Type B pancreatic cell (in vitro differentiated cells): ENCODE measurements around the gene KIAA1210. TPM values are rescaled to one million over a fixed set of nuclear protein-coding genes. Genes with fewer than 3 reads are reported as not detected.
"Not testable (repeated sequence)": the region's sequence is repeated elsewhere in the genome, so short reads cannot be mapped to it uniquely, and the experiment has no call there.

Experiments used
- DNase-seq: peaks from one replicate; pipeline ENCODE4 v3.0.0; 2021; ENCODE audit warnings: mixed read lengths; ENCODE audit not compliant: unreplicated experiment; ENCODE audit errors: extremely low spot score
- H3K27ac Mint-ChIP-seq: 2 replicates; pipeline ENCODE4 v1.8.0; 2021; ENCODE audit warnings: mild to moderate bottlenecking, mixed read lengths
- H3K27me3 Mint-ChIP-seq: 2 replicates; pipeline ENCODE4 v1.8.0; 2021; ENCODE audit warnings: mixed read lengths
- H3K36me3 Mint-ChIP-seq: 2 replicates; pipeline ENCODE4 v1.8.0; 2021; ENCODE audit warnings: mixed read lengths
- H3K4me1 Mint-ChIP-seq: one replicate; pipeline ENCODE4 v1.8.0; 2021; ENCODE audit warnings: mixed read lengths; ENCODE audit not compliant: unreplicated experiment
- H3K4me3 Mint-ChIP-seq: 2 replicates; pipeline ENCODE4 v1.8.0; 2021; ENCODE audit warnings: mild to moderate bottlenecking, mixed read lengths
- H3K9me3 Mint-ChIP-seq: 2 replicates; pipeline ENCODE4 v1.8.0; 2021; ENCODE audit warnings: mixed read lengths
- total RNA-seq: library from RNA; stranded (reverse); gene quantifications from 2 replicates; pipeline ENCODE4 v1.2.1, GENCODE V29; 2021; ENCODE audit warnings: low replicate concordance
- TF ChIP-seq, protein P1 (sequence below): fragments of 200-600 bp; sonication (generic); conservative IDR thresholded peaks from 2 replicates; pipeline ENCODE4 v1.5.0; 2021; ENCODE audit warnings: antibody characterized with exemption, mild to moderate bottlenecking

The KIAA1210 gene
- total RNA-seq, 1 donor from 2014 or later = not detected

DNA sequence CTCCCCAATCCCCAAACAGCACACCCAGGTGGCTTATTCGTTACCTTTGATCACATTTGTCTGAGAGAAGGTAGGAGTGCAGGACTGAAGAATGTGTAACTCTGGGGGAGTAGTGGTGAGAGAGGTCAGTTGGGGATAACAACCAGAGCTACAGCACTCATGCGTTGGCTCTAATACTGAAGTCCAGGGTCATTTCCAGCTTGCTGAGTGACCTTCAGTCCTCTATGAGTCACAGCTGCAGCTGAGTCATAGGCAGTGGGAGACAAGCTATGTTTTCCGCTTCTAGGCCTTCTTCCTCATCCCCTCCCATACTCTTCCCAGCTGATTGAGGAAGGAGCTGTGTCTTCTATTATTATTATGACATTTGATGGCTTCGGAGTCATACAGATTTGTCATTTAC is 86.4 kb downstream of the KIAA1210 start:
- DNase-seq = no peak
- no peaks in the 10 kb centered on the region for H3K27me3 Mint-ChIP-seq

DNA sequence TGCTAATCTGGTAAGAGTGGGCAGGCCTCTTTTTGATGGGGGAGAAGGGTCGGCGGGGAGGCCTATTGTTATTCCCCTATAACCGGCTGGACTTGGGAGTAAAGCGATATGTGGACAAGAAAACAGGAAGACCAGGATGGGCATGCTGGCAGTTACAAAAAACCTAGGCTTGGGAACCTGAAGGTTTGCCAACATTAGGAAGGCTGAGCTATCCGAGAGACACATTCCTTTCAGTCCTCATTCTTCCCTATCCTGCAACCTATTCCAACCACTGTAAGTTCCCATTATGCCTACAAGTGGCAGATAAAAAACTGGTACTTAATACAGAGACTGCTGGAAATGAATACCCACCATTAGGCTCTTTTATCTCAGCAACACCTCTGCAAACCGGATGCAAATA is 87.2 kb downstream of the KIAA1210 start:
- no peaks in the 10 kb centered on the region for H3K9me3 Mint-ChIP-seq
- no peak for DNase-seq
- no peak overlapping the region for H3K27ac Mint-ChIP-seq

More for the DNA sequence above, 86.4 kb downstream of the KIAA1210 start:
- Mint-ChIP-seq H3K9me3 (no peaks in the 10 kb centered on the region), H3K27ac (no peak overlapping the region), H3K36me3 (no peaks in the 10 kb centered on the region), H3K4me1 (peaks cover 3% of the 10 kb centered on the region), H3K4me3 (no peak overlapping the region)
- TF ChIP-seq, protein P1, sequence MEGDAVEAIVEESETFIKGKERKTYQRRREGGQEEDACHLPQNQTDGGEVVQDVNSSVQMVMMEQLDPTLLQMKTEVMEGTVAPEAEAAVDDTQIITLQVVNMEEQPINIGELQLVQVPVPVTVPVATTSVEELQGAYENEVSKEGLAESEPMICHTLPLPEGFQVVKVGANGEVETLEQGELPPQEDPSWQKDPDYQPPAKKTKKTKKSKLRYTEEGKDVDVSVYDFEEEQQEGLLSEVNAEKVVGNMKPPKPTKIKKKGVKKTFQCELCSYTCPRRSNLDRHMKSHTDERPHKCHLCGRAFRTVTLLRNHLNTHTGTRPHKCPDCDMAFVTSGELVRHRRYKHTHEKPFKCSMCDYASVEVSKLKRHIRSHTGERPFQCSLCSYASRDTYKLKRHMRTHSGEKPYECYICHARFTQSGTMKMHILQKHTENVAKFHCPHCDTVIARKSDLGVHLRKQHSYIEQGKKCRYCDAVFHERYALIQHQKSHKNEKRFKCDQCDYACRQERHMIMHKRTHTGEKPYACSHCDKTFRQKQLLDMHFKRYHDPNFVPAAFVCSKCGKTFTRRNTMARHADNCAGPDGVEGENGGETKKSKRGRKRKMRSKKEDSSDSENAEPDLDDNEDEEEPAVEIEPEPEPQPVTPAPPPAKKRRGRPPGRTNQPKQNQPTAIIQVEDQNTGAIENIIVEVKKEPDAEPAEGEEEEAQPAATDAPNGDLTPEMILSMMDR = no peak

DNA sequence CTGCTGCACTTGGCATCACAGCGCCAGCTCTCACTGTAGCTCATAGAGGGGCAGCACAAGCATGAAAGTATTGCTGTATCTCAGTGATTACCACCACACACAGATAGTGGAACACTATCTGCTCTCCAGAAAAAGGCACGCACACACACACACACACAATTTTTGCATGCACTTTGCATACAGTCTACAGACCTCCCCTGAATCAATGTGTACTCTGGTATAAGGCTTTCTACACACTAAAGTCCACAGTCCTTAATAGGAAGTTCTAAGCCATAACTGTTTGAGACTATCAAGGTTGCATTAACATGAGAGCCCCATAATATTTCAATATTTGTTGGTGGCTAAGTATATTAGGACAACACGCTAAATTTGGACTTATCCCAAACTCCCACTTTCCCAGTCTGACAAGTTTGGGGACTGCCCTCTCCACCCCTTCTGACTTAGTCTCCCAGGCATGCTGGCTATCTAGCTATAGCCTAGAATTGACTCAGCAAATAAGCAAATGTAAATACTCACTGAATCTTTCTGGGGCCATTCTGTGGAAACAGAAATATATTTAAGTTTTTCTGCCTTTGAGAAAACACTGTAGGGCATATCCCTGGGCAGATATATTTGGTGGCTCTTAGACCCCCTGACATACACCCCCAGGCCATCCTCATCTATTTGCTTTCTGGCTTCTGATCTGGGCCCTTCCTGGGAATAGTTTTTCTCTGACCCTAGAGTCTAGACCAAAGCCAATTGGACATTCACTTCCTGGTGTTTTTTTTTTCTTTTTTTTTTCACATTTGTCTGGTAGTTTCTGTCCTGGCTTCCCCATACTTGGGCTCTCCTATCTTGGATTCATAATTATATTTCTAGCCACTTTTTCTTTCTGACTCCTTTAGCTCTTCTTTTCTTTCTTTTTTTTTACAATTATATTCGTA is 91.2 kb downstream of the KIAA1210 start:
- Mint-ChIP-seq H3K27ac (no peak overlapping the region), H3K9me3 (peaks cover 13% of the 10 kb centered on the region)

More for the DNA sequence above, 87.2 kb downstream of the KIAA1210 start:
- Mint-ChIP-seq H3K4me3 (no peak overlapping the region), H3K27me3 (no peaks in the 10 kb centered on the region), H3K4me1 (peaks cover 3% of the 10 kb centered on the region), H3K36me3 (no peaks in the 10 kb centered on the region)
- TF ChIP-seq, protein P1 = no peak

DNA sequence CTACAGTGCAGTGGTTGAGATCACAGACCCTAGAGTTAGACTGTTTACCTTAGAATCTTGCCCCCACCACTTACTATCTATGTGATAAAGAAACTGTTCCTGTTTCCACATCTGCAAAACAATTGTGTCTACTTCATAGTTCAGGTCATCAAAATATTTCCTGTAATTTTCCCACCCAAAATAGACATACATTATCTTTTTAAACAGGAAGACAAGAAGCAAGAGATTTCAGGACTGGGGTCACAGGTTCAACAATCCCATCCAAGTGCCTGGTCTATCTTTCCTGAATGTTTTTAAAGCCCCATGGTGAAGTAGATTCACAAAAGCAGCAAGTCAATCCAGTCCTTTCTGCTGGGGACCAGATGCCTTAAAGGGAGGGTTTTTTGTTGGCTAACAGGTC is 96.6 kb downstream of the KIAA1210 start:
- Mint-ChIP-seq H3K4me1 (no peaks in the 10 kb centered on the region), H3K27me3 (no peaks in the 10 kb centered on the region), H3K4me3 (no peak overlapping the region), H3K36me3 (no peaks in the 10 kb centered on the region), H3K27ac (no peak overlapping the region), H3K9me3 (peaks cover 13% of the 10 kb centered on the region)
- TF ChIP-seq, protein P1 = no peak
- DNase-seq = no peak

More for the DNA sequence above, 91.2 kb downstream of the KIAA1210 start:
- Mint-ChIP-seq H3K27me3 (no peaks in the 10 kb centered on the region), H3K4me3 (no peak overlapping the region), H3K4me1 (no peaks in the 10 kb centered on the region), H3K36me3 (no peaks in the 10 kb centered on the region)
- TF ChIP-seq, protein P1 = no peak
- no peak for DNase-seq

DNA sequence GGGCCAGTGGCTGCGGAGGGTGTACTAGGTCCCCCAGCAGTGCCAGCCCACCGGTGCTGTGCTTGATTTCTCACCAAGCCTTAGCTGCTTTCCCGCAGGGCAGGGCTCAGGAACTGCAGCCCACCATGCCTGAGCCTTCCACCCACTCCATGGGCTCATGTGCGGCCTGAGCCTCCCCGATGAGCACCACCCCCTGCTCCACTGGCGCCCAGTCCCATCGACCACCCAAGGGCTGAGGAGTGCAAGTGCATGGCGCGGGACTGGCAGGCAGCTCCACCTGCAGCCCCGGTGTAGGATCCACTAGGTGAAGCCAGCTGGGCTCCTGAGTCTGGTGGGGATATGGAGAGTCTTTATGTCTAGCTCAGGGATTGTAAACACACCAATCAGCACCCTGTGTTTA is 98.0 kb downstream of the KIAA1210 start:
- H3K4me1 Mint-ChIP-seq, H3K27ac Mint-ChIP-seq, H3K27me3 Mint-ChIP-seq, H3K36me3 Mint-ChIP-seq, DNase-seq, H3K4me3 Mint-ChIP-seq: not testable (repeated sequence)
- H3K9me3 Mint-ChIP-seq = peaks cover 18% of the 10 kb centered on the region

DNA sequence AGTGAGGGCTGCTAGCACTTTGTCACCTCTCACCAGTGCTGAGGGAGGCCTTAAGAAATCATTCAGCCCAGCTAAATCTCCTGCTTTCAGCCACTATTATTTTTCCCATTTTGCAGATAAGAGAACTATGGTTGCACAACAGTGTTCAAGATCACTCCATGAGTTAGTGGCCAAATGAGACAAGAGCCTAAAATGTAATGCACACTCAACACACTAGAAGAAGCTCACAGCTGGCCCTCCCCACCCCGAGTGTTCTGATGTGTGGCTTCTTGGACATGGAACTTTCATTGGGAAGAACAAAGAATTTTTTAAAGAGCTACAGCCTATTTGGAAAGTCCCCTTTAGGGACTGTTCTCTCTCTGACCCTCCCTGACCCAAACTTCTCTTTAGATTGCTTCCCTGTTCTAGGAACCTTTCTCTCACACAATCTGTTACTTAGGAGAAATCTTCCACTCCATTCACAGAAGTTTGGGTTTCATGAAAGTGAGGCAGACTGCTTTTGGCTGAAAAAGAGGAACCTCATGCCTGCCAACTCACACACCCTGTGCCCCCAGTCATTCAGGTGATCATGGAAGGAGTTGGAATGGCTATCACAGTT is 98.8 kb downstream of the KIAA1210 start:
- H3K4me1 Mint-ChIP-seq = no peaks in the 10 kb centered on the region
- H3K27me3 Mint-ChIP-seq = no peaks in the 10 kb centered on the region
- DNase-seq = no peak
- H3K9me3 Mint-ChIP-seq = peaks cover 18% of the 10 kb centered on the region
- no peak overlapping the region for H3K27ac Mint-ChIP-seq
- H3K4me3 Mint-ChIP-seq = no peak overlapping the region
- TF ChIP-seq, protein P1 = no peak
- H3K36me3 Mint-ChIP-seq = no peaks in the 10 kb centered on the region
